ENCODE measurements around the gene RXFP2. TPM values are rescaled to one million over a fixed set of nuclear protein-coding genes. Genes with fewer than 3 reads are reported as not detected.

RXFP2 gene
- total RNA-seq, 2 experiments from 2014 or later = not detected

- ATAC-seq (no peak), DNase-seq (no peak)
- ChIA-PET CTCF (no interaction called here), POLR2A (no interaction called here)
- Mint-ChIP-seq H3K36me3 (ENCODE audit: low read depth) (no peaks in the 10 kb centered on the region), H3K27ac (no peak overlapping the region), H3K4me3 (no peak overlapping the region), H3K27me3 (peaks cover 4% of the 10 kb centered on the region), H3K9me3 (no peaks in the 10 kb centered on the region), H3K4me1 (ENCODE audit: low read depth) (no peaks in the 10 kb centered on the region)
- intact Hi-C loops (cut with micrococcal nuclease) = no loop called here
- no peak for TF ChIP-seq CTCF (IDR thresholded peaks at IDR 0.05)
These were observed 25.2 kb downstream of the RXFP2 start for GRCh38 chr13:31764556-31764955.

- no peaks in the 10 kb centered on the region for H3K9me3 Mint-ChIP-seq
- H3K4me3 Mint-ChIP-seq = no peak overlapping the region
- no peak overlapping the region for H3K27ac Mint-ChIP-seq
- TF ChIP-seq CTCF (IDR thresholded peaks at IDR 0.05) = no peak
- CTCF ChIA-PET = no interaction called here
- H3K27me3 Mint-ChIP-seq = peaks cover 4% of the 10 kb centered on the region
- DNase-seq (no peak), ATAC-seq (no peak)
- H3K36me3 Mint-ChIP-seq (ENCODE audit: low read depth) = no peaks in the 10 kb centered on the region
- POLR2A ChIA-PET = no interaction called here
- intact Hi-C loops (cut with micrococcal nuclease) = no loop called here
- no peaks in the 10 kb centered on the region for H3K4me1 Mint-ChIP-seq (ENCODE audit: low read depth)
These were observed 25.9 kb downstream of the RXFP2 start for GRCh38 chr13:31765138-31765785.

- Mint-ChIP-seq H3K4me3 (no peak overlapping the region), H3K9me3 (no peaks in the 10 kb centered on the region), H3K27me3 (peaks cover 4% of the 10 kb centered on the region), H3K4me1 (ENCODE audit: low read depth) (no peaks in the 10 kb centered on the region), H3K27ac (no peak overlapping the region), H3K36me3 (ENCODE audit: low read depth) (no peaks in the 10 kb centered on the region)
- ATAC-seq (no peak), DNase-seq (no peak)
- intact Hi-C loops (cut with micrococcal nuclease) = no loop called here
- ChIA-PET CTCF (no interaction called here), POLR2A (no interaction called here)
- TF ChIP-seq CTCF (IDR thresholded peaks at IDR 0.05) = no peak
These were observed 28.0 kb downstream of the RXFP2 start for GRCh38 chr13:31767175-31767900.

GRCh38 chr13:31768351-31768750 is 29.0 kb downstream of the RXFP2 start:
- peaks cover 4% of the 10 kb centered on the region for H3K4me1 Mint-ChIP-seq (ENCODE audit: low read depth)
- H3K4me3 Mint-ChIP-seq = no peak overlapping the region
- no peaks in the 10 kb centered on the region for H3K36me3 Mint-ChIP-seq (ENCODE audit: low read depth)
- TF ChIP-seq CTCF (IDR thresholded peaks at IDR 0.05) = no peak
- H3K27me3 Mint-ChIP-seq = peaks cover 4% of the 10 kb centered on the region
- no peak overlapping the region for H3K27ac Mint-ChIP-seq
- no peaks in the 10 kb centered on the region for H3K9me3 Mint-ChIP-seq
- ChIA-PET POLR2A (no interaction called here), CTCF (interaction anchor here (1.1 kb wide), 1 partner anchor 9 kb away, joined by 4 read pairs; no protein-coding TSS in a partner anchor)
- DNase-seq (no peak), ATAC-seq (no peak)
- intact Hi-C loops (cut with micrococcal nuclease) = no loop called here

GRCh38 chr13:31769575-31769974 is 30.2 kb downstream of the RXFP2 start:
- no peak overlapping the region for H3K4me3 Mint-ChIP-seq
- CTCF ChIA-PET = no interaction called here

More at GRCh38 chr13:31769575-31769974, 30.2 kb downstream of the RXFP2 start:
- Mint-ChIP-seq H3K36me3 (ENCODE audit: low read depth) (no peaks in the 10 kb centered on the region), H3K27ac (no peak overlapping the region), H3K4me1 (ENCODE audit: low read depth) (peaks cover 8% of the 10 kb centered on the region), H3K27me3 (peaks cover 4% of the 10 kb centered on the region), H3K9me3 (no peaks in the 10 kb centered on the region)
- DNase-seq = no peak
- no peak for ATAC-seq
- no peak for TF ChIP-seq CTCF (IDR thresholded peaks at IDR 0.05)
- intact Hi-C loops (cut with micrococcal nuclease) = no loop called here
- POLR2A ChIA-PET = no interaction called here

Data from activated CD8-positive, alpha-beta T cell treated with anti-CD3 and anti-CD28 coated beads for 36 hours (primary cell).